Activated CD4-positive, alpha-beta T cell treated with anti-CD3 and anti-CD28 coated beads, Interleukin-2, Interleukin-6, amounts not matched to agents 100 ng/mL and 50 ng/mL, durations not matched to agents 16 hours and 8 hours (primary cell): ENCODE measurements around the gene GLI1.
A peak's percentile ranks its signal among the peaks of the same experiment; 100 is the strongest.
"Not testable (repeated sequence)": the region's sequence is repeated elsewhere in the genome, so short reads cannot be mapped to it uniquely, and the experiment has no call there.

Source experiments
- DNase-seq: peaks from one replicate; pipeline ENCODE4 v3.0.0-alpha.2; 2020

Gene GLI1

DNA sequence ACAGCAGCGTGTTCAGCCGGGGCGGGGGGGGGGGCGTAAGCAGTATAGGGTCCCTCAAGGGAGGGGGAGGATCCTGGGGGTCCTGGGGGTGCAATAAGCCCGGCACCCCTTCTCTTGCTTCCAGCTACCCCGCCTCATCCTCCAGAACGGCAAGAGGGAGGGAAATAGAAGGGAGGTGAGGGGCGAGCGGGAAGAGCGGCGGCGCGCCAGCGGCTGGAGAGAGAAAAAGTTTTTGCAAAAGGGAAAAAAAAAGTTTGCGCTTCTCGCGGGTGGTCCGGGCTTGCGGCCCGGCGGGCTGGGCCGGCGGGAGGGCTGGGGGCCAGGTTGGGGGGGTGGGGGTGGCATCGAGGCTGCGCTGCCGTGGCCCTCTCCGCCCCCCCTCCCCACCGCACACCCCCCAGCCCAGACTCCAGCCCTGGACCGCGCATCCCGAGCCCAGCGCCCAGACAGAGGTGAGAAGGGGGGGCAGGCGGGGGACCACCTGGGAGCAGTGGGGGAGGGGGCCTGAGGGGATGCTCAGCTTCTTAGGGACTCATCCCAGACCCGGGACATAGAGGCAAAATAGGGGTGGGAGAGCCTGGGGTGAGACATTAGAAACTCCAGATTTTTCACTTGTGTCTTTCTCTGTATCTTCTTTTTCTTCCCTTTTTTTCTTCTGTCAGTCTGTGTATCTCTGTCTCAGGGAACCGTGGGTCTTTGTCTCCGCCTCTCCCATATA is at the start of gene GLI1:
Gene GLI1 (plus strand): TSS at position 36 of the 718 bp plus-strand sequence. CDS start 3,907 bp downstream, outside the sequence.
- no peak for DNase-seq

- DNase-seq: no peak
Observed at GRCh38 chr12:57410534-57410933, 49.1 kb upstream of the GLI1 start.

- DNase-seq: not testable (repeated sequence)
Observed at GRCh38 chr12:57414160-57414559, 45.4 kb upstream of the GLI1 start.

DNA sequence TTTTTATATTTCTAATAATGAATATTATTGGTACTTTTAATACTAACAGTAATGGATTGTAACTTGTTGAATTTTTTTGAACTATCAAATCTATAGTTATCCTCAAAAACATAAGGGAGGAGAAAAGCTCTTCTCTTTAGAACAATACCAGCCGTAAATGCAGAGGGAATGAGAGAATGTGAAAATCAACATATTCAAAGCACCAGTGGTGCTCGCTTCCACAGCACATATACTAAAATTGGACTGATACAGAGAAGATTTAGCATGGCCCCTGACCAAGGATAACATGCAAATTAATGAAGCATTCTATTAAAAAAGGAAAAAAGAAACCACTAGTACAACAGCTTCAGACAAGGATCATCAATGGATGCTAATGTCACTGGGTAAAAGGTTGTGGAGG is 44.5 kb upstream of the GLI1 start:
- no peak for DNase-seq

- no peak for DNase-seq
Observed at GRCh38 chr12:57416039-57416996, 43.3 kb upstream of the GLI1 start.

- DNase-seq: no peak
Observed at GRCh38 chr12:57418255-57418654, 41.3 kb upstream of the GLI1 start.

- DNase-seq: no peak
Observed at GRCh38 chr12:57419495-57419894, 40.1 kb upstream of the GLI1 start.

GRCh38 chr12:57420482-57420881 is 39.1 kb upstream of the GLI1 start:
- no peak for DNase-seq

DNA sequence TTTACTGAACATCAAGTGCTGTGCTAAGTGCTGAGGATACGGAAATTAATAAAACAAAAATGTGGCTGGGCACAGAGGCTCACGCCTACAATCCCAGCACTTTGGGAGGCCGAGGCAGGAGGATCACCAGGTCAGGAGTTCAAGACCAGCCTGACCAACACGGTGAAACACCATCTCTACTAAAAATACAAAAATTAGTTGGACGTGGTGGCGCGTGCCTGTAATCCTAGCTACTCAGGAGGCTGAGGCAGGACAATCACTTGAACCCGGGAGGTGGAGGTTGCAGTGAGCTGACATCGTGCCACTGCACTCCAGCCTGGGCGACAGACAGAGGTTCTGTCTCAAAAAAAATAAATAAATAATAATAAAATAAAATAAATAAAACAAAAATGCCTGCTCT is 32.6 kb upstream of the GLI1 start:
- not testable (repeated sequence) for DNase-seq

DNA sequence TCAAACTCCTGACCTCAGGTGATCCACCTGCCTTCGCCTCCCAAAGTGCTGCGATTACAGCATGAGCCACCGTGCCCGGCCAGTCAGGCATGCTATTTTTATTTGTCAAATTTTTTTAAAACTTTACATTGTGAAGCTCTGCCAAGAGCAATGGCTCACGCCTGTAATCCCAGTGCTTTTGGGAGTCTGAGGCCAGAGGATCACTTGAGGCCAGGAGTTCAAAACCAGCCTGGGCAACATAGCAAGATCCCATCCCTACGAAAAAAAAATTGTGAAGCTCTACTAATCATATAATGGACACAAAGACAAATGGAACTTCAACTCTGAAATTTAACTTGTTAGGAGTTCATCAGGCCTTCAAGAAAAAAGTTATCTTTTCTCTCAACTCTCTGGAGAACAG is 30.6 kb upstream of the GLI1 start:
- no peak for DNase-seq

GRCh38 chr12:57429473-57430111 is 30.0 kb upstream of the GLI1 start:
- no peak for DNase-seq

GRCh38 chr12:57430112-57430930 is 29.3 kb upstream of the GLI1 start:
- DNase-seq: no peak

DNA sequence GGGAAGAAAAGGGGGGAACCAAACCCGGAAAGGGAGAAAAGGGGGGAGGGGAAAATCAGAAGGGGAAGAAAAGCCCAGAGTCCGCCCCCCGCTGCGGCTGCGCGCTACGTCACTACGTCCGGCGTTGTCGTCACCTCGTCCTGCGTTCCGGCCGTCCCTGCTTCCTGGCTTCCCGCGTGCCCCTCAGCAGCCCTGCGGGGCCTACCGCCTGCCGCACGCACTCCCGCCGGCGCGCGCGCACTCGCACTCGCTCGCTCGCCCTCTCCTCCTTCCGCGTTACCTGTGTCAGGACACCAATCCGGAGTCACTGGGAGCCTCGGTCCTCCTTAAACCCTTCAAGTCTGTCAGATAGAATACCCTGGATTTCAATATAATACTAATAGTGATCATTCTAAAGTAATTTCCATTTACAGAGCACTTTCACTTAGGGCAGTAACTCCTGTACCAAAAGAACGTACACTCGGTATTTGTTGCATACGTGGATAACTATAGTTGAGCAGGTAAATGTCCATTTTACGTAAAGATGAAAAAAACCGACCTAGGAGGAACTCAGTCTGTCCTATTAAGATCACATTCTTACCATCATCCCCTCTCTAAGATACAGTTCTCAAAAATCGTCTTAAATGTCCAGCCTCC is 28.5 kb upstream of the GLI1 start, which contains the start of gene R3HDM2:
Gene R3HDM2 (minus strand): TSS at position 113 of the 636 bp plus-strand sequence. CDS start 120,615 bp downstream, outside the sequence.
- DNase-seq: peak; percentile 97

GRCh38 chr12:57431654-57432188 is 27.9 kb upstream of the GLI1 start:
- no peak for DNase-seq

DNA sequence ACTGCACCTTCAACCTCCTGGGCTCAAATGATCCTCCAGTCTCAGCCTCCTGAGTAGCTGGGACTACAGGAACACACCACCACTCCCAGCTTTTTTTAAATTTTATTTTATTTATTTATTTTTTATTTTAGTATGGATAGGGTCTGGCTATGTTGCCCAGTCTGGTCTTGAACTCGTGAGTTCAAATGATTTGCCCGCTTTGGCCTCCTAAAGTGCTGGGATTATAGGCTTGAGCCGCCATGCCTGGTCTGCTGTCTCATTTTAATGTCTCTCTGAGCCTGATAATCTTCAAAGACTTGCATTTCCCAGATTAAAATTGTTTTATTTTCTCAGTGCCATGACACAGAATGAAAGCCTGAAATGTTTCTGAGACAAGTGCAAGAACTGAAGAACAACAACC is 26.2 kb upstream of the GLI1 start:
- DNase-seq: no peak

DNA sequence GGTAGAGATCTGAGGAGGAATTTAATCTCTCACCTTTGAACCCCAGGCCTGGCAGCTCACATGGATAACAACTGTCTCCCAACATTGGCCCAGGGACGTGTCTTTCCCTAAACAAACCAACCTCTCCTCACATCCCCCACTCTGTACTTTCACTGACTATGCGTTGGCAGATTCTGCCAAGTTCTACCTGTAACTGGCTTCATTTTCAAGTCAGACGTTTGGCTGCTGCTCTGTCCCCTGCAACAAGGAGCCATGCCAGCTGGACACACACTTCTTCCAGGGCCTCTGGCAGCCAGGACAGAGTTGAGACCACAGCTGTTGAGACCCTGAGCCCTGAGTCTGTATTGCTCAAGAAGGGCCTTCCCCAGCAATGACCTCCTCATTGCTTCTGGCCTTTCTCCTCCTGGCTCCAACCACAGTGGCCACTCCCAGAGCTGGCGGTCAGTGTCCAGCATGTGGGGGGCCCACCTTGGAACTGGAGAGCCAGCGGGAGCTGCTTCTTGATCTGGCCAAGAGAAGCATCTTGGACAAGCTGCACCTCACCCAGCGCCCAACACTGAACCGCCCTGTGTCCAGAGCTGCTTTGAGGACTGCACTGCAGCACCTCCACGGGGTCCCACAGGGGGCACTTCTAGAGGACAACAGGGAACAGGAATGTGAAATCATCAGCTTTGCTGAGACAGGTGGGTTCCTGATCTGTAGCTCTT is 24.9 kb upstream of the GLI1 start, which contains the start of gene INHBC:
Gene INHBC (plus strand): TSS at position 268 of the 707 bp plus-strand sequence. CDS start 103 bp downstream, at position 371.
- DNase-seq: no peak

- DNase-seq: no peak
Observed at GRCh38 chr12:57435293-57435692, 24.3 kb upstream of the GLI1 start.

DNA sequence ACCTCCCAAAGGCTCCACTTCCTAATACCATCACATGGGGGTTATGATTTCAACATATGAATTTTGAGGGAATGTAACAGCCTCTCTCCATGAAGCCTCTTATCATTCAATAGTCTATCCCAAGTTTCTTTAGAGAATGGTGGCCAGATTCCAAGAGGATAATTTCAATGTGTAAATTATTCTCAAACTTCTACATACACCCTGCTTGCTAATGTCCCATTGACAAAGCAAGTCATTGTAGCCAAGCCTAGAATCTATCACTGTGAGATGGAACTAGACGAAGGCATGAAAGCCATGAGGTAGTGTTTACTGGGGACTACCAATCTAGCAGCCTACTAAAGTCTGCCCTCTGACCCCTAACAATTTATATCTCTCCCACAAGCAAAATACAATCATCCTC is 21.2 kb upstream of the GLI1 start:
- no peak for DNase-seq

GRCh38 chr12:57439762-57440266 is 19.8 kb upstream of the GLI1 start:
- no peak for DNase-seq

DNA sequence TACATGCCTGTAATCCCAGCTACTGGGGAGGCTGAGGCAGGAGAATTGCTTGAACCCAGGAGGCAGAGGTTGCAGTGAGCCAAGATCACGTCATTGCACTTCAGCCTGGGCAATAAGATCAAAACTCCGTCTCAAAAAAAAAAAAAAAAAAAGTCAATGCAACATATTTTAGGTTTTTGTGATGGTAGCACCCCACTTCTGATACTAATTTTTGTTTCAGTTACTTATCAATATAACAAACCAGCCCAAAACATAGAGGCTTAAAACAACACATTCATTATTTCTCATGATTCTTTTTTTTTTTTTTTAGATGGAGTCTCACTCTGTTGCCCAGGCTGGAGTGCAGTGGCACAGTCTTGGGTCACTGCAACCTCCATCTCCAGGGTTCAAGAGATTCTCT is 18.2 kb upstream of the GLI1 start:
- DNase-seq: not testable (repeated sequence)
